ENCODE results near the gene TAF3.

Gene TAF3

DNA sequence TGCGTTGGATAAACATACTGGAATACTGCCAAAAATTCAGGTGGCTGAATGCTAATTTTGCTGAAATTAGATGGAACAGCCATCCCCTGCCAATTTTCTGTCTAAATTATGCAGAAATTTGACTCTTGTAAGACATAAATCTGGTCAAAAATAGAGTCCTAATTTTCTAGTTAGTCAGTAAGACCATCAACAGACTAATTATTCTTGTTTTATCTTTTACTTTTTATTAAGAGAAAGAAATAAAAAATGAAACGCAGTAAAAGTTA, 125.8 kb downstream of the TAF3 start:
- no peak overlapping the region for H2AFZ ChIP-seq
- no peaks in the 10 kb centered on the region for H3K36me3 ChIP-seq (ENCODE audit: control insufficient read depth, insufficient read depth, low read length)
- H3K9me3 ChIP-seq (ENCODE audit: control insufficient read depth, low read length), result no peaks in the 10 kb centered on the region
- TF ChIP-seq, protein P1, sequence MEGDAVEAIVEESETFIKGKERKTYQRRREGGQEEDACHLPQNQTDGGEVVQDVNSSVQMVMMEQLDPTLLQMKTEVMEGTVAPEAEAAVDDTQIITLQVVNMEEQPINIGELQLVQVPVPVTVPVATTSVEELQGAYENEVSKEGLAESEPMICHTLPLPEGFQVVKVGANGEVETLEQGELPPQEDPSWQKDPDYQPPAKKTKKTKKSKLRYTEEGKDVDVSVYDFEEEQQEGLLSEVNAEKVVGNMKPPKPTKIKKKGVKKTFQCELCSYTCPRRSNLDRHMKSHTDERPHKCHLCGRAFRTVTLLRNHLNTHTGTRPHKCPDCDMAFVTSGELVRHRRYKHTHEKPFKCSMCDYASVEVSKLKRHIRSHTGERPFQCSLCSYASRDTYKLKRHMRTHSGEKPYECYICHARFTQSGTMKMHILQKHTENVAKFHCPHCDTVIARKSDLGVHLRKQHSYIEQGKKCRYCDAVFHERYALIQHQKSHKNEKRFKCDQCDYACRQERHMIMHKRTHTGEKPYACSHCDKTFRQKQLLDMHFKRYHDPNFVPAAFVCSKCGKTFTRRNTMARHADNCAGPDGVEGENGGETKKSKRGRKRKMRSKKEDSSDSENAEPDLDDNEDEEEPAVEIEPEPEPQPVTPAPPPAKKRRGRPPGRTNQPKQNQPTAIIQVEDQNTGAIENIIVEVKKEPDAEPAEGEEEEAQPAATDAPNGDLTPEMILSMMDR (IDR thresholded peaks at IDR 0.05), result no peak
- no peaks in the 10 kb centered on the region for H3K27me3 ChIP-seq (ENCODE audit: control insufficient read depth, insufficient read depth, low read length)
- no peaks in the 10 kb centered on the region for H3K79me2 ChIP-seq
- no peak overlapping the region for H3K4me3 ChIP-seq (ENCODE audit: low read depth, low read length)
- no peak overlapping the region for H3K9ac ChIP-seq
- H3K4me2 ChIP-seq (ENCODE audit: low read length), result no peak overlapping the region
- no peak overlapping the region for H3K27ac ChIP-seq
- no peaks in the 10 kb centered on the region for H3K4me1 ChIP-seq

DNA sequence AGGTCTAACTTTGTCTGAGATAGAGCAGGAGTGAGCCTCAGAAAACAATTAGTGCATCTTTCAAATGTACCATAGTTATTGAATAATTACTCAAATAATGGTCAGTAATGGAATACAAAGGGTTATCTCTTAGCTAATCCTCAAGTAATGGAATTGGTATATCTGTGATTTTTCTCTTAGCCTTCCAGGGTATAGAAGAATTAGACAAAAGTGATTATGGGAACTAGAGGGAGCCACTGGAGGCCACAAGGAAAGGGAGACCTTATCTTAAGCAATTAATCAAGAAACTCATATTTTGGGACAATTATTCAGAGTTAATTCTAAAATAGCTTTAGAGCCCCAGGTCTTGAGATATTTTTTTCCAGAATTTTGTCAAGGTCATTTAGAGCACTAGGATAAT, 126.2 kb downstream of the TAF3 start:
- no peaks in the 10 kb centered on the region for H3K9me3 ChIP-seq (ENCODE audit: control insufficient read depth, low read length)
- no peak overlapping the region for H3K4me3 ChIP-seq (ENCODE audit: low read depth, low read length)
- no peak overlapping the region for H3K9ac ChIP-seq
- no peaks in the 10 kb centered on the region for H3K36me3 ChIP-seq (ENCODE audit: control insufficient read depth, insufficient read depth, low read length)
- TF ChIP-seq, protein P1 (IDR thresholded peaks at IDR 0.05), result no peak
- no peak overlapping the region for H3K4me2 ChIP-seq (ENCODE audit: low read length)
- H2AFZ ChIP-seq, result no peak overlapping the region
- H3K27ac ChIP-seq, result no peak overlapping the region
- no peaks in the 10 kb centered on the region for H3K27me3 ChIP-seq (ENCODE audit: control insufficient read depth, insufficient read depth, low read length)
- H3K4me1 ChIP-seq, result no peaks in the 10 kb centered on the region
- no peaks in the 10 kb centered on the region for H3K79me2 ChIP-seq

DNA sequence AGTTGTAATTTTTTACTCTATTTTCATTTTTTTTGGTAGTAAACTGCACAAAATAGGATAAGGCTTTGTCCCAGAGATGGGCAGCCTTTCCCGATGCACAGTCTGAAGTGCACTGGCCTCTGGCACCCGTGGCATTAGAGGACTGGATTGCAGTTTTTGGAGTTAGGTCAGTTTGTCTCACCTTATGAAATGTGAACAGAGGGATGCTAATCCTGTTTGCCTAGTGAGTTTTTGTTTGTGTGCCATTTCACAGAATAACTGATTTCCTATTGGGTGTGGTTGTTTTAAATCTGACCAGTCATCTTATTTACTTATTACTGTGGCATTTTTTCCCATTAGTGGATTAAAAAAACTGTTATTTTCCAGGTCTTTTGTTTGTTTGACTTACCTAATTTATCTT, 126.7 kb downstream of the TAF3 start:
- Histone ChIP-seq H3K27me3 (ENCODE audit: control insufficient read depth, insufficient read depth, low read length) (no peaks in the 10 kb centered on the region), H3K79me2 (no peaks in the 10 kb centered on the region), H3K9ac (no peak overlapping the region), H3K27ac (no peak overlapping the region), H3K36me3 (ENCODE audit: control insufficient read depth, insufficient read depth, low read length) (no peaks in the 10 kb centered on the region), H3K4me1 (no peaks in the 10 kb centered on the region), H3K4me2 (ENCODE audit: low read length) (no peak overlapping the region), H3K9me3 (ENCODE audit: control insufficient read depth, low read length) (no peaks in the 10 kb centered on the region), H2AFZ (no peak overlapping the region), H3K4me3 (ENCODE audit: low read depth, low read length) (no peak overlapping the region)
- TF ChIP-seq, protein P1 (IDR thresholded peaks at IDR 0.05), result no peak

DNA sequence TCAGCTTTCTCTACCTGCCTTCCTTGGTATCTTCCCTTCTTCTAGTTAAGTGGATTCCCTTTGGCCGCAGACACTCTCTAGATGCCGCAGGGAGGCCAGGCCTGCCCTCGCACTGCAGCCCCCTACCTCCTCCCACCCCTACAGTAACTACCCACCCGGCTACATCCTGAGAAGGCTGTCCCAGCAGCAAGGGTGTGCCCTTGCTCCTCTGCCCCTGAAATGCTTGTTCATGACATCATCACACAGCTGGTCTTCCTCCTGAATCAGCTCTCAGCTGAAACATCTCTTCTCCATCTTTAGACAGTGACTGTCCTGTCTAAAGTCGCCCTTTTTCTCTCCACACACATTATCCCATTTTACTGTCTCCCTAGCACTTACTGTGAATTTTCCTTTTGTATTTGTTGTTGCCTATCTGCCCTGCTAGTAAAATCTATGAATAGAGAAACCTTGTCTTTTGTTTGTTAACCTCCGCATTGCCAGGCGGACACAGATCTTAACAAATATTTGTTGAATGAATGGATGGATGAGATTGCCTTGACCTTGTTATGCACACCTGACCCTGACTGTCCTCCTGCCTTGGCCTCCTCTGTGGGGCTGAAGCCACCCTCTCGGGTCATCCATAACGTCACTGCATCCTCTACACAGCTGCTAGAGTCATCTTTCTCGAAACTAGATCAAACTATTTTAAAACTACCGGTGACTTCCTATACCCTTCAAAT, 127.3 kb downstream of the TAF3 start:
- no peak overlapping the region for H2AFZ ChIP-seq
- H3K4me2 ChIP-seq (ENCODE audit: low read length), result no peak overlapping the region
- TF ChIP-seq, protein P1 (IDR thresholded peaks at IDR 0.05), result no peak
- H3K9ac ChIP-seq, result no peak overlapping the region
- no peaks in the 10 kb centered on the region for H3K4me1 ChIP-seq
- H3K79me2 ChIP-seq, result no peaks in the 10 kb centered on the region
- no peak overlapping the region for H3K27ac ChIP-seq
- no peaks in the 10 kb centered on the region for H3K27me3 ChIP-seq (ENCODE audit: control insufficient read depth, insufficient read depth, low read length)
- no peaks in the 10 kb centered on the region for H3K9me3 ChIP-seq (ENCODE audit: control insufficient read depth, low read length)
- H3K4me3 ChIP-seq (ENCODE audit: low read depth, low read length), result no peak overlapping the region
- H3K36me3 ChIP-seq (ENCODE audit: control insufficient read depth, insufficient read depth, low read length), result no peaks in the 10 kb centered on the region

DNA sequence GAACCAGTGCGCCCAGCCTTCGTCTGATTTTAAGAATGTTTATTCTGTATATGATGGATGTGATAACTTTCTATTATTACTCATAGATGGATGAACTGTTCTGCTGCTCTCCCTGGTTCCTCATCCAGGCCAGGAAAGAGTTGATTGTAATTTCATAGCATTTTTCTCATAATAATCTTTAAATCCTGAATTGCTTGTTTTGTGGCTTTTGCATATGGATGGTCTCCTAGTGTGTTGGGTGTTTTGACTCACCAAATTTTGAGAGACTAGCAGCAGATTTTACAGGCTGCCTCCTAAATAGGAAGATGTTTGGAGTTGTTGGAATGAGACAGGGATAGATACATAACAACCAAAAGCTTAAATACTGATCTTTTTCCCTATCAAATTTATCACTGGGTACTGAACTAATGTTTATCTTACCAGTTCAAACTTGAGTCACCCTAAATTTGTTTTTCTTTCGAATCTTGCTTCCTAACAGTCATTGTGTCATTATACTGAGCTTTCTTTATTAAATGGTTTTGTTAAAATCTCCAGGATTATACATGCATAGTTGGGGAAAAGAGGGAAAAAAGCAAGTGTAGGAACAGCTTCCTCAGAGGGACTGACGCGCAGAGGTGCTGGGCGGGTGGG, 130.2 kb downstream of the TAF3 start:
- Histone ChIP-seq H3K9me3 (ENCODE audit: control insufficient read depth, low read length) (no peaks in the 10 kb centered on the region), H3K4me1 (peaks cover 7% of the 10 kb centered on the region), H3K9ac (no peak overlapping the region), H3K79me2 (no peaks in the 10 kb centered on the region), H3K27me3 (ENCODE audit: control insufficient read depth, insufficient read depth, low read length) (no peaks in the 10 kb centered on the region), H3K4me3 (ENCODE audit: low read depth, low read length) (no peak overlapping the region), H2AFZ (no peak overlapping the region), H3K4me2 (ENCODE audit: low read length) (no peak overlapping the region), H3K36me3 (ENCODE audit: control insufficient read depth, insufficient read depth, low read length) (no peaks in the 10 kb centered on the region), H3K27ac (no peak overlapping the region)
- TF ChIP-seq, protein P1 (IDR thresholded peaks at IDR 0.05), result no peak
